T-helper 9 cell (primary cell): ENCODE measurements around the gene TANK.
"Not testable (repeated sequence)": the region's sequence is repeated elsewhere in the genome, so short reads cannot be mapped to it uniquely, and the experiment has no call there.

Experiments
- DNase-seq: peaks from one replicate; pipeline ENCODE4 v3.0.0-alpha.2; 2020
- total RNA-seq, 2 donors: gene quantifications; one replicate each; lab custom pipeline; 2026; lab: John Stamatoyannopoulos, UW

Gene TANK, protein sequence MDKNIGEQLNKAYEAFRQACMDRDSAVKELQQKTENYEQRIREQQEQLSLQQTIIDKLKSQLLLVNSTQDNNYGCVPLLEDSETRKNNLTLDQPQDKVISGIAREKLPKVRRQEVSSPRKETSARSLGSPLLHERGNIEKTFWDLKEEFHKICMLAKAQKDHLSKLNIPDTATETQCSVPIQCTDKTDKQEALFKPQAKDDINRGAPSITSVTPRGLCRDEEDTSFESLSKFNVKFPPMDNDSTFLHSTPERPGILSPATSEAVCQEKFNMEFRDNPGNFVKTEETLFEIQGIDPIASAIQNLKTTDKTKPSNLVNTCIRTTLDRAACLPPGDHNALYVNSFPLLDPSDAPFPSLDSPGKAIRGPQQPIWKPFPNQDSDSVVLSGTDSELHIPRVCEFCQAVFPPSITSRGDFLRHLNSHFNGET
- total RNA-seq: 111 to 133 reads per million in 2 donors

DNA sequence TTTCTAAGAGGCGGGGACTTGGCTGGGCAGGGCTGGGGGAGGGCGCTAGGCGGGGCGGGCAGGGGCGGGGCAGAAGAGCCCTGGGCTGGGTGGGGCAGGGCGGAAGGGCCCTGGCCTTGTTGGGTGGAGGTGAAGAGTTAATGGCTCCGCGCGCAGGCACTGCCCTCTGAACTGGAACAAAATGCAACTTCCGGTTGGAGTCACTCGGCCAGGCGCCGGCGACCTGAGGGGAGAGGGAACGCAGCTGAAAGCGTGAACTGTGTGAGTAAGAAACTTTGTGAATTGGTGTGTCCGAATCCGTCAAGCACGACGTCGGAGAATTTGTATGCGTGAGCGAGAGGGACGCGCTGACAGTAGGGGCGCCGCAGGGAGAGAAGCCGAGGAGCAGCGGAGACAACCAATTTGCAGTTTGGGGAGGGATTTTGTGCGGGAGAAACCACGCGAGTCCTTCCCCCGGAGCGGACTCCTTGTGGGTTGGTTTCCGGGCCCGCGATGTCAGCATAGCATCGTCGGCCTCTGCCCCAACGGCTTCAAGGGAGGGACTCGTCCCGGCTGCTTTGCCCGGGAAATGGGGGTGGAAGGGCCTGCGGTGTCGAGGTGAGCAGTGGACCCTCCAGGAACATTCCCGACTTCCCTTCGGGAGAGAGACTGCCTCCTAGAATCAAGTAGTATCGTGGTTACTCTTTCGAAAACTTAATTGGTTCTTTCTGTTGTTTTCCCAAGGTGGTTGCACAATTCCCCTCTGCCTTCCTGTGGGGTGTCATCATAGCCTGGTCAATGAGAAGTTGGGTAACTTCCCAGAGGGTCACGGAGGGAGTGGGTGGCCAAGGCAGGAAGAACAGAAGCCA is at the start of gene TANK:
Gene TANK, plus strand, starts transcription at position 203 of the 848 bp plus-strand sequence. CDS start 19,235 bp downstream, outside the sequence.
- peak; percentile 78 for DNase-seq

DNA sequence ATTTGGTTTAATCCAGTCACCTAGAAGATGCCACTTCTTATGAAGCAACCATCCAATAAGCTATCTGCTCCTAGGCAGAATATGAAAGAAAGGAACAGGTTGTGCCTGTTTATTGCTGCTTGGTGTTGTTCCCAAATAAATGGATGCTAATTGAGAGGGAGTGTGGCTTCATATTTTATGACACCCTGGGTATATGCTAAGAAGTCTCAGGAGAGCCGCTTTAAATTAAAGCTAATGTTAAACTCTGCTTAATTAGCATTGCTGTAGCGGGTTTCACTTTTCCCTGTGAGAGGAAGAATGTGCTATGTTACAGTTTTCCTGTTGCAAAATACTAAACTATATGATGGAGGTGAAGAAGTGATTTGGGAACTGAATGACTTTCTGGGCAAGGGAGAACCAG is 48.7 kb upstream of the TANK start:
- no peak for DNase-seq

DNA sequence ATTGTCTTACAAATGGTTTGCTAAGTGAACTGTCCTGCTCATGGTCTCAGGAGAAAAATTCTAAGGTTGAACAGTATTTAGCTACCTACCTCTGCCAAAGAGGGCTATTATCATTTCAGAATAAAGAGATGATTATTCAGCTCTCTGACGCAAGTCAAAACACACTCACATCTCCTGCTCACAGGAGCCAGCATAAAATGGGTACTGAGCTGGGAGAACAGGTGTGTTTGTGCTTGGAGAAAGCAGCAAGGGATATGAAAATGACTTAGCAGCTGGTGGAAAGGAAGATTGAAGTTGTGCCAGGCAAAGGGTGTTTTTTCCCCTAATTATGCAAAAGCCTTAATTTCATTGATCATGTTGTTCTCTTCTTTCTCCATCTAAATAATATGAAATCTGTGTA is 47.3 kb upstream of the TANK start:
- DNase-seq: no peak

DNA sequence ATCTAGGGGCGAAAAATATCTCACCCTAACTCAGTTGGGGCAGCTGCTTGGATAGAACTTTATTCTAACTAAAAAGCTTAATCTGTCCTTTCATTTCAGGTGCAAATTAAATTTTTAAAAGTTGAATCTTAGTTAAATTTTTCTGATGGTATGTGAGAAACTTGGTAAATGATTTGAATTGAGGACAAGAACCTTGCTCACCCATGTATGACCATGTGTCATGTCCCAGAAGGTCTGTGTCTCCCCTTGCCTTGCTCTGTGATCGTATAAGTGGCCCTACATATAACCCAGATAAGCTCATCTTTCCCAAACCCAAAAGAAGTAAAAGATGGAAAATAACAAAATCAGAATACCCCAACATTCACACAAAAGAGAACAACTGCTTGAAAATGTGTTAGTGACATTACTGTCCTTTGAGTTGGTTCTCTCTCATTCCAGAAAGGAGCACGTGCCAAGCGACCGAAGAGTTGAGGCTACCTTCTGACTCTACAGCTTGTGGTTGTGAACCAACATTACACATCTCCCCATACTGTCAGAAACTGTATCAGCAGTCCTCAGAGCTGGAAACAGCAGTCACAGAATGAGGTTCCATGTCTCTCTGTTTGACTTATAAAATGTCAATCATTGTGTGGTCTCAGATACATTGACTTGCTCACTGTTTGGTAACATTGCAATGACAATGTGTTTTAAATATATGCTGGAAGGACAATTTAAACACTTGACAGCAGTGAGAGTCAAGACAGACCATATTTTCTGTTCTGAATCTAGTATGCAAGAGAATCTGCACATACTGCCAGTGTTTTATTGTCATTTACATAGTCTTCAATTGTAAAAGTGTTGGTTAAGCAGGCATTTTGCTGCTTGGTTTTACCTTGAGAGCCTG is 46.3 kb upstream of the TANK start:
- no peak for DNase-seq

DNA sequence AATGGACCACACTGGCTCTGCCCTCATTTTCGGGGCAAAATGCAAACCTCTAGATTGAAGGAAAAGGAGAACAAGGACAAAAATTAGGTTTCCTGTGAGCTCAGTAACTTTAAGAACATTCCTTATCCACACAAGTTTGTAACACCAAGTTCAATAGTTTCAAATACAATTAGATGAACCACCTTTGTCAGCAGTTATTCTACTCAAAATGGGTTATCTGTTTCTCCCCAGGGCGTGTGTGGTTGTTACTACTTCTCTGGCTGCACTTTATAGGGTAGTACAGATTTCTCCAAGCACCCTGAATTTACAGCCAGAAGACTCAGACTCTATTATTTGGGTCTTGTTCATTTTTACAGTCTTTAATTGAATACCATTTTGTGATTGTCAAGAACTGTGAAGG is 45.0 kb upstream of the TANK start:
- no peak for DNase-seq

DNA sequence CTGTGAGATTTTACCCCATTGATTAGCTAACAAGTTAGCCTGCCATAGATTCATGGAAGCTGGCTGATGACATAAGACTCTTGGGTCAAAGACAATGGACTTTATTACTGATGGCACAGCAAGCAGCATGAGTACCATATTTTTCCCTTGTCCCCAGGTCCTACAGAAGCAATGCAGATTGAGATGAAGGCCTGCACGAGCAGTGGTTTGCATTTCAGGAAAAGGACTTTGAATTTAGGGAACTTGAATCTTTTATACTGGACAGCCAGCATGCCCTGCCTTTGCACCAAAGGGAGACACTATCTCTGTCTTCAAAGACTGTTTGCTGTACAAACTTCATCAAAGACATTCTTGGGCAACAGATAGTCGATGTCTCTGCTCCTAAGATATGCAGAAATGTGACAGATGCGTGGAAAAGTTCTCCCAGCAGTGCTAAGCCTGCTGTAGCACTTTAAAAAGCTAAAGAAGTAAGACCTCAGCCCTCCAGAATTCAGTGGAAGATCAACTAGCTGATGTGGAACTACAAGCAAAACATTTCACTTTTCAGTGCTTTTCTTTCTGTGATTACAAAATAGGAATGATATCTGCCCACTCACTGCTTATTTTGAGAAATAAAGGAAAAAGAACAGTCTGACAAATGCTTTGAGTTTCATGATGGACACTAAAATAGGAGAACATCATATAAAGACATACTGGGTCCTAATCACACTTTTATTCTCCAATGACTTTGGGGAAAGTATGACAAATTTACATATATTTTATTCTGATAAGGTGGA is 44.4 kb upstream of the TANK start:
- DNase-seq: no peak

DNA sequence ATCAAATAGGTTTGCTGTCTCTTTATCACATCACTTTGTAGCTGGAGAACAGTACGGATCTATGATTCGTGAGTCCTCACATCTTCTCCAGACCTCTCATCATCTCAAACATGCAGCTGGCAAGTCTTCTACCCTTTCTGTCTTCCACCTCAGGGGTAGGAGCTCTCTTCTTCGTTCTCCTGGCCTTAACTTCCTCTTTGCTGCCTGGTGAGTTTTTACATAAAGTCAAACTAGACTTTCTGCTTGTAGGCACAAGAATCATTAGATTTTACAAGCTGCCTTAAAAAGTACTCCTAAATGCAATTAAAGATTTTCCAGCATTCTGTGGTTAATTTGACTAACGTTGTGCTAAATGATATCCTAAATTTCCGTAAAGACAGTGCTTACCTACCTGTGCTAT is 43.7 kb upstream of the TANK start:
- no peak for DNase-seq

DNA sequence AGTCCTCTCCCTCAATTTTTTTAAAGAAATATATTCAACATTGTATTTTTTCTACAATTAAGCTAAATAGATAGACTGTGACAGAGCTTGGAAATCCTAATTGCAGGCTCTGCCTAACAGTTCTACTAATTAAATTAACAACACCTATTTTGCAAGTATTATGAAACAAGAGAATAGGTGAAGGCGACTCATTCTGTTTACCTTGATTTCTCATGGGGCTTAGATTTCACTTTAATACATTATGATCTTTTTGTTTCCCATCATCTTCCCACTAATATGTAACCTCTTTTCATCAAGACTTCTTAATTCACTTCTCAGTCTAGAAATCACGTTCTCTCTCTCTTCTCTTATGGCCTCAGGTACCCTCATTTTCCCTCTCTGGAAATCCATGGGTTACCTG is 42.7 kb upstream of the TANK start:
- DNase-seq: no peak

DNA sequence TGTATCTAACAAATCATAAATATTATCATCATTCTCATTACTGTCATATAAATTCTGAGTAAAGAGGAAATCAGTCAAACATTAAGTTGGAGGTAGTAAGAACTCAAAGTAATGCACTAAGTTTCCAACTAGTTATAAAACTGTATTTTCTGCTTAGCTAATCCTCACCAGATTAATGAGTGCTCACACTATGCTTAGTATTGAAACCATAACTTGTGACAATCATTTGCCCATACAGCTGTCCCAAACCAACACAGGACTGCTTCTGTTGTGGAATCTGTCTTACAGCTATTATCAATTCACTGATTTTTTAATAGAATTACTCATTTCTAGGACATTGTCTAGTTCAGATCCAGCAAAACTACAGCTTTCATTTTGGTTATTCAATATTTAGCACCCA is 41.5 kb upstream of the TANK start:
- DNase-seq: no peak

DNA sequence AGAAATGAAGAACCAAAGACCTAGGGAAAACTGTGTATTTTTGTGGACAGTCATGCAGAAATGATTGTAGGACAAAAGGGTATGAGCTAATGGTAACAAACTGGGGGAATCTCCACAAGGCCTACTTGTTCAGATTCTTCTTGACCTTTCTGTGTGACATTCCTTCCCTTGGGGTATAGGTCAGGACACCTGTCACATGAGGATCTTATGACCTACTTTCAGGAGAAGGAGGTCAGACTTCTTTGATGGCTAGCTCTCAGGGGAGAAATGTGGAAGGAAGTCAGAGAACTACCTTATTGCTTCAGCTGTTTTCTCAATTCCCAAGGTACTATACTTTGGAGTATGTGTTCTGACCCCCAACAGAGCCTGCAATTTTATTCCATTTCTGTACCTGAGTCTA is 40.7 kb upstream of the TANK start:
- no peak for DNase-seq

DNA sequence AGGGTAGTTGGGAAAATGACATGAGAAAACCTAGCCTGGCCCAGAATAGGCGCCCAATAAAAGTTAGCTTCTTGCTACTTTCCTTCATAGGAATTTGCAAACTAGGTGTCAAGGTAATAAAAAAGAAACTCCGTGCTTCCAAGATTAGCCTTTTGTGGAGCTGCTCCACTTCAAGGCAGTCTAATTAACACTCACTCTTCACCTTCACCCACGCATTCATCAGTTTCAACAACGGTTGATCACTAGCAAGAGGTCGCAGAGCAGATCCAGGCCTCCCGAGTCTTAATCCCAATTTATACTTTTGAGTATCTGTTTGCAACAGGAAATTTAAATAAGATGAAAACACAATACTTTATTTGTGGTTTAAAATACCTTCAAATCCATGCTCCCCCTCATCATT is 39.5 kb upstream of the TANK start:
- DNase-seq: no peak

DNA sequence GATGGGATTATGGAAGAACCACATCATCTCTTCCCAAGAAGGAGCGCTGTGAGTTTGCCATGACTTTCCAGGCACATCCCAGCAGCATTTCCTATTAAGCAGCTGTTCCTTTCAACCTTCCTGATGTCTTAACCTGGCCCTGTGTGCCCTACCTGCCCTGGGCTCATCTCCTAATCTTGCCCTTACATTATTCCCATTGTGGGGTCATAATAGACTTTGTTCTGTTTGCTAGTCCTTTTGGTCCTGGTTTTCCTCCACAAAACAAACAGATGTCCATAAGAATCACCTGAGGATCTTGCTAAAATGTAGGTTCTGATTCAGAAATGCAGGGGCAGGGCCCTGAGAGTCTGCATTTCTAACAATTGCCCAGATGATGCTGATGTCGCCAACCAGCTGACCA is 38.6 kb upstream of the TANK start:
- no peak for DNase-seq

DNA sequence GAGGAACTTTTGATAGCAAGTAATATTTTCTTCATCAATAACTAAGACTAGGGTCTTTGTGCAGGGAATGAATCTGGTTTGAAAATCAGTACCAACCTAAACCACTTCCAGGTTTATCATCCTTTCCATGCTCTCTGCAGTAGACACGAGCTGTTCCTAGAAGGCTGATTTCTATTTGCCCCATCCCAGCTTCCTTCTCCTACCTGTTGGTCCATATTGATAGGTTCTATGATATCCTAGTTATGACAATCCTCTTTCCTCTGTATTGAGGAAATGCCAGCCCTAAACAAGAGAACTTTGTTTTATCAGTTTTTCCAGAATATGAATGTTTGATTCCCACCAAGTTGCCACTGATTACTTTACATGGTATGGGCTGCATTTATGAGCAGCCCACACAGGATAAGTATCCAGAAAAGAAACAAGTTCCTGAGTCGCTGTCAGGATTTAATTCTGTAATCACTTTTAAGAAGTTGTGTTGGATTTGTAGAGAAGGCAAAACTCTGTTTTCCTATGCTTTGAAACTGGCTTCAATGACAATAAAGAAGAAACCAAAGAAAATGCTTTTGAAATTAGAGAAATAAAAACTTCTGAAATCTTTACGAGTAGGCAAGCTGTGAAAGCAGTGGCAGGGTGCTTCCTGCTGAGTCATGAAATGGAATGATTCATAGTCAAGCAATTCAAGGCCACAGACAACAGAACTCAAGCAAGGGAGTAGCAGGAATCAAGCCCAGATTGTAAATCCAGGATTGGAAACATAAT is 37.3 kb upstream of the TANK start:
- DNase-seq: no peak

DNA sequence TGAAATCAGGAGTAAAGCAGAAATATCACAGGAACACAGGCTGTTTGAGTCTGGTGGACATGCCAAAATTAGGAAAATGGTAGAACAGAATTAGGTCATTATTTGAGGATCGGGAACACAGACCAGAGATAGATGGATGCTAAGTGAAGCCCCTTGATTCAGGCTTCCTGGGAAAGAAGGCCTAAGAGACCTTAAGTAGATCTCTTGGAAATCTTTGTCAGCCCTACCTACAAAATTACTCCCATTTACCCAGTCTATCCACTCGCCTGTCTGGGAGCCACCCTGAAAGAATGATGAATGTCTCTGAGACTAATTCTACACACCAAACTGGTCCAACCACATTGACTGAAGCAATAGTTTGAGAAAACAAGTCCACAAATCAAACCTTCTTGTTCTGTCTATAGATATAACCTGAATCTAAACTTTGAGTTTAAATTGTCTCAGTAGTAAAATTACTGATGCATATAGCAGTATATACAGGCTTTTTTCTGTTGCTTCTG is 36.6 kb upstream of the TANK start:
- DNase-seq: no peak

DNA sequence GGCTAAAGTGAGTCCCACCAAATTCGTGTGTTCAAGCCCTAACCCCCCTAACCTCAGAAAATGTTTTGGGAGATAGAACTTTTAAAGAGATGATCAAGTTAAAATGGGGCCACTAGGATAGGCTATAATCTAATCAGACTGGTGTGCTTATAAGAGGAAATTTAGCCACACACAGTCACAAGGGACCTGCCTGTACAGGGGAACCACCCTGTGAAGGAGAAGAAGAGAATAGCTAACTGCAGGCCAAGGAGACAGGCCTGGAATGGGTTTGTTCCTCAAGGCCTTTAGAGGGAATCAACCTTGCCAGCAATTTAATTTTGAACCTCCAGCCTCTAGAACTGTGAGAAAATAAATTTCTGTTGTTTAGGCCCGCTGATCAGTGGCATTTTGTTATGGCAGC is 36.0 kb upstream of the TANK start:
- DNase-seq: no peak

DNA sequence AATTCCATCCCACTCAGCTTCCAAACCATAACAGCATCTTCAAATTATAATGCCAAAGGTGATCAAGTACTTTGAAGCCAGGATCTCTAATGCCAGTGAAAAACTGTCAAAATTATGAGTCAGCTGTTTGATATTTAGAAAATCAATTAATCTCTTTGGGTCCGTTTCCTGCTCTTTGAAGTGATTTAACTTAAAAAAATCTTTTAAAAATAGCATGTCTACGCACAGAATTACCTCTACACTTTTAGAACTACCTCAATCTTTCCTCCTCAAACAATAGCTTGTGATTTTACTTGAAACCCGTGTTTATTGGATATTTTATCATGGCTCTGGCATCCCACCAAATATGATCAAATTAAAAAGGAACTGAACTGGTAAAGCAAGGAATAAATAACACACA is 31.3 kb upstream of the TANK start:
- no peak for DNase-seq

DNA sequence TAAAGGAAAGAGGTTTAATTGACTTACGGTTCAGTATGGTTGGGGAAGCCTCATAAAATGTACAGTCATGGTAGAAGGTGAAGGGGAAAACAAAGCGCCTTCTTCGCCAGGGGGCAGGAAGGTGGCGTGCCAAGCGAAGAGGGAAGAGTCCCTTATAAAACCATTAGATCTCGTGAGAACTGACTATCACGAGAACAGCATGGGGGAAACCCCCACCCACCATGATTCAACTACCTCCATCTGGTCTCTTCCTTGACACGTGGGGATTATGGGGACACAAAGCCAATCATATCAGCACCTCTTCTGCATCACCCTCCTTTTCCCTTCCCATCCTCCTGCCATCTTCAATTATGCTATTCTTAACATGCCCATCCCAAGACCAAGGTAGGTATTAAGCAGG is 29.9 kb upstream of the TANK start:
- DNase-seq: no peak

DNA sequence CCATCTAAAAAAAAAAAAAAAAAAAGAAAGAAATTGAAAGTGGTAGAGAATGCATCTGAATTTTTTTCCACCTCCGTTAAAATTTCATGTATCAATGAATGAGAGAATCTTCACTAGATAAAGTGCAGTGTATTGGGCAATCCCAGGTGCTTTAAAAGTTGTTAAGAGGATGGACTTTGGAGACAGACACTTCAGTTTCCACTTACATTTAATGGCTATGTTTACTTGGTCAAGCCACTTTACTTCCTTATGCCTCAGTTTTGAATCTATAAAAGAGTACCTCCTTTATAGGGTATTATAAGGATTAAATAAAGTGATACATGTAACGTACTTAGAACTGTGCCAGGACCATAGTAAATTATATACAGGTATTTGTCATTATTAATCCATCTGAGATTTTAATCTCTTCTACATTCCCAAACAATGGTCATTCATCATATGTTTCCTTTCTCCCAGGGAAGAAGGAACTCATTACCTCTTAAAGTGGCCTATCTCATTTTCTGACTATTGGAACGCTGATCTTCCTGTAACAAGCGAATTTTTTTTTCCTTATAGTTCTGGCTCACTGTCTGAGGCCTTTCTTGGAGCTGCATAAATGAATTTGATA is 29.1 kb upstream of the TANK start:
- DNase-seq: no peak

DNA sequence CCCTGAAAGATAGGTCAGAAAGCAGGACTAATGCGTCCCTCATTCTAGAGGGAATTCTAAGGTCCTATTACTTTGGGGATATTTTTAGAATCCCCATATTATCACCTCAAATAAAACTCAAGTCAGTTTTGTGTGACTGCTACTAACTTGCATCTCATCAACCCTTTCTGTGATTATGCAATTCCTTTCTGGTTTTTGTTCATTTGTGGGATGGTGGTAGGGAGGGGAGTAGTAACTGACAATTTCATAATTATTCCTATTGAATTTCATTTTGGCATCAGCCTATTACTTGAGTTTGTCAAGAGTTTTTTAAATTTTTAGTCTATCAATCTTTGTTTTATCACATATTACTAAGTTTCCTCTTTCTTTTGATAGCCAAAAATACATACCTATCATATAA is 28.4 kb upstream of the TANK start:
- DNase-seq: no peak

DNA sequence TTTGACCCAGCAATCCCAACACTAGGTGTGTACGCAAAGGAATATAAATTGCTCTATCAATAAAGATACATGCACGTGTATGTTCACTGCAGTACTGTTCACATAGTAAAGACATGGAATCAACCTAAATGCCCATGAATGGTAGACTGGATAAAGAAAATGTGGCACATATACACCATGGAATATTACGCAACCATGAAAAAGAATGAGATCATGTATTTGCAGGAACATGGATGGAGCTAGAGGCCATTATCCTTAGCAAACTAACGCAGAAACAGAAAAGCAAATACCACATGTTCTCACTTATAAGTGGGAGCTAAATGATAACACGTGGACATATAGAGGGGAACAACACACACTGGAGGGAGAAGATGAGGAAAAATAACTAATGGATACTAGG is 27.8 kb upstream of the TANK start:
- not testable (repeated sequence) for DNase-seq

DNA sequence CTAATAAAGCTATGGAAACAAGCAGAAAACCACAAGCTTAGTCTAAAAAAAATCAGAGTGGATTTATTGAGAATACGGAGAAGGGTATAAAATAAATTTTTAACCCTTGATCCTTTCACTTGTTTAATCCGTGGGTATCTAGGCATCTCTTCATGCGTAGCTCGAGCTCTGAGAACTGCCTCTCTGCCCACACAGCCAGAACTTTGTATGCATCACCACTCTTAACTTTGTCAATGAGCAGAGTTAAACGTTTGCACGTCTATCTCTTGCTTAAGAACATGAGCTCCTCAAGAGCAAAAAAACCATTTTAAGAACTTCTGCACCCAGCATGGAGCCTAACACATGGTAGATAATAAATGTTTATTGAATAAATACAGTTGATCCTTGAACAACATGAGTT is 26.9 kb upstream of the TANK start:
- no peak for DNase-seq
